NCI-H2107 (cell line): ENCODE data around the gene GPC3.

Experiments
- DNase-seq: peaks from one replicate; lab custom pipeline; 2025; lab: John Stamatoyannopoulos, UW

The GPC3 gene

DNA sequence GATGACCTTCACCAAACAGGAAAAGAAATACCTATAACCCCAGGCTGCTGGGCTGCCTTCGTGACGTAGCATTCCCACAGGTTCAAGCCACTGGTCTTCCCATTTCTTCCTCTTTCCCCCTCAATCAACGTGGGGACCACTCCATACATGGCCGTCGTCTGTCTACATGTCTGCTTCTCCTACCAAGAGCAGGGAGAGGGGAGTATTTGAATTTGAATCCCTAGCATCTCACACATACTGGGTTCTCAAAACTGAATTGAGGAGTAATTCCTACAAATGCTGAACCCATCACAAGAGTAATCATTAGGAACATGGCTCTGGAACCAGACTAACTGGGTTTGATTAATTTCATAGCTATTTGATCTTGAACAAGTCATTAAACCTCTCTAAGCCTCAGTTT is 17.3 kb downstream of the GPC3 start:
- DNase-seq, result no peak

DNA sequence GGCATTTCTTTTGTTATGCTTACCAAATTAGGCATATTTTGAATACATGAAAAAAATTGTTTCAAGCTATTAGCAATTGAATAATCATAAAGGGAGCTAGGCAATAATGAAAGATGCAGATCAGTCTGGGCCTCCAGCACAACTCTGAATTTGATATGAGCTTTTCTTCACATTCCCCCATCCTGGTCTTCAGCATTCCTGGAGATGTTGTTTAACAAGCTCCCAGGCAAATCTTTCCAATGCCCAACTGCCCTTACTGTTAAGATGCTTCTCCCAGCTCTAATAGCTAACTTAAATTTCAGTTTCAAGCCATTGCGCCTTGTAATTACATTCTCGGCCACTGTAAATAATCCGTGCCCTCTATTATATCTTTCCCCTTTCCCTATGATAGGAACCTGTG is 19.2 kb downstream of the GPC3 start:
- DNase-seq, result no peak

DNA sequence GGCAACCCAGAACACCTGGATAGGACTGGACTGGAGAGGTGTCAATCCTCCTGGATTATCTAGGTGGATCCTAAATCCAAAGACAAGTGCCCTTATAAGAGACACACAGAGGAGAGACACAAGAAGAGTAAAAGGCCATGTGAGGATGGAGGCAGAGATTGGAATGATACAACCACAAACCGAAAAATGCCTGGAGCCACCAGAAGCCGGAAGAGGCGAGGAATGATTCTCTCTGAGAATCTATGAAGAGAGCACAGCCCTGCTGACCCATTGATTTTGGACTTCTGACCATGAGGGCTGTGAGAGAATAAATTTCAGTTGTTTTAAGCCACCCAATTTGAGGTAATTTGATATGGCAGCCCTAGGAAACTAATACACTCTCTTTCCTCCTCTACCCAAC is 20.1 kb downstream of the GPC3 start:
- DNase-seq, result no peak

DNA sequence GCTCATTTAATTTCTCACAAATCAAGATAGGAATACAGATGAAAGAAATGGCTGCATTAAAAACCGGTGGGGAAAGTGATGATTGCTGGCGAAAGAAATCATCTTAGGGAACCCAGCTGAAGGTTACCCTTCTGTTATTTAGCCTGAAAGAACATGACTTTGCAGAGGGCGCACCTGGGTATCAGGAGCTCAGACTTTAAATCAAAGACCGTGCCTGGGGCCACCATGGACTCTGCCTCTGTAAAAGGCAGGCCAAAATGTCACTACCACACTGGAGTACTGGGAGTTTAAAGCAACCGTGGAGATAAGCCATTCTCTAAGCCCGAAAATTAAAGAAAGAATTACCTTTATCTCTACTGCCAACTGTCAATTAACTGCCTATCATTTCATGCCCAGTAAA is 24.3 kb downstream of the GPC3 start:
- no peak for DNase-seq

DNA sequence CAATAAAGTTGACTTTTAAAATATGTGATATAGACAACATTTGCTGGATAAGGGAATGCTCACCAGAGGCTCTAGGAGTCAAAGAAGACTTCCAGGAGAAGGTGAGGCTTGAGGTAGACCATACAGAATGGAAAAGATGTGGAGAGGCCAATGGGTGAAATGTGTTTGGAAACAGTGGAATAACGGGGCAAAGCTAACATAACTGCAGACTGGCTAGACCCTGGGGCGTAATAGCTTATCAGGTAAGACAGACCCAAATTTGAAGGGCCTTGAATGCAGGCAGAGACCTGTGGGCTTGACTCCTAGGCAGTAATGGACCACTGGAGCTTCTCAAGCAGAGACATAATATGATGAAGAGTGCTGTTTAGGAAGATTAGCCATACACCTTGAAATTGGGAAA is 25.4 kb downstream of the GPC3 start:
- DNase-seq, result no peak

DNA sequence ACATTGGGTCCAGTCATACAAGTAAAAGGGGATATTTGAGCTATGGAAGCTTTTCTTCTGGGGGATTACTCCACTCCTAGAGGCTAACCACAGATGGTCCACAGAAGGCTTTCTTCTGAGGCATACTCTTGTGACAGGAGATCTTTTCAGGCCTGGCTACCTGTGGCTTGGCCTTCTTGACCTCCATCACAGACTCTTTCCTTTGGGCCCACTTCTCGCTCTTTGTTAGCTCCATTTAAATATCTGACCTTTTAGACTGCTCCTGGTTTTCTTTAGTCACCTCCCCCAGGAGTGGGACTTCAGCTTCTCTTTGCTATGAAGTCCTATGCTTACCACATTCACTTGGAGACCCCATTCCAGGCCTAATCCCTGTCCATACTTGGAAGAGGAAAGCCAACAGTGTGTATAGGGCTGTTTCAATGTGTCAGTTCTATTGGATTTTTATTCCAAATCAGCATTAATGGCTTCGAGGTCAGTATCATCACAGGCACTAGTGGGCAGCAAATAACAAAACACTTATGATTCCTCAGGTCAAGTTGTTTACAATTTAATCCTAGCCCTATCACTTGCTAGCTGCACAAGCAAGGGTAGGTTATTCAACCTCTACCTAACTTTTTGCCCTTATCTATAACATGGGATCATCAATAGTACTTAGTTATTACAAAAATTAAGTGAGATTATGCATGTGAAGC is 26.3 kb downstream of the GPC3 start:
- no peak for DNase-seq

DNA sequence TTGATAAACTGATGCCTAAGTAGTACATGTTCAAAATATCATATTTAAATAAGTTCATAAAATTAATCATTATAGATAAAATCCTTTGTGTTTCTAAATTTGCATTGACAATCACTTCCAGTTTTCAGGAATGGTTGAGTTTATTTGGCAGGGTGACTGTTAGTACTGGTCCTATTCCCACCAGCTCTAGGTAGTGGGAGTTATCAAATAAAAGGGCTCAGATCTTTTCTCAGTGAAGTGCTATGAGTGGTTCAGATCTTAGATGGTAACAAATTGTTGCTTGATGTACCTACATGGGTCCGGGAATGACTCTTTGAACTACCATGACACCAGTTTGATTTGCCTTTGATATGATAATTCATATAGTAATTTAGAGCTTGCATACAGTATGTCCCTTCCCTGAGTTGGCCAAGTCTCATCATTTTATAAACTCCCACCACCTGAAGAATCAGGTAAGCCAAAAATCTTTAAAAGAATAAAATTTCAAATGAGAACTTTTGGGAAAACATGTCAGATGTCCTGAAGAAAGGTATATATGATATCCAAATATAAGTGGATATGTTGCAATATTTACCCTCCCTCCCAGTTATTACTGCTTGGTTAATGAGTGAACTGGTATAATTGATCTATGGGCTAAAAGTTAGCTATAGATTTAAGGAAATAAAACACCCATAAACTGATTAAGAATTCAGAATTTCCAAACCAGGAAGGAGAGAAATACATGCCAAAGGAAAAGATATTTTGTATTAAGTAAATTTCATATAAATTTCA is 28.6 kb downstream of the GPC3 start:
- DNase-seq, result no peak

DNA sequence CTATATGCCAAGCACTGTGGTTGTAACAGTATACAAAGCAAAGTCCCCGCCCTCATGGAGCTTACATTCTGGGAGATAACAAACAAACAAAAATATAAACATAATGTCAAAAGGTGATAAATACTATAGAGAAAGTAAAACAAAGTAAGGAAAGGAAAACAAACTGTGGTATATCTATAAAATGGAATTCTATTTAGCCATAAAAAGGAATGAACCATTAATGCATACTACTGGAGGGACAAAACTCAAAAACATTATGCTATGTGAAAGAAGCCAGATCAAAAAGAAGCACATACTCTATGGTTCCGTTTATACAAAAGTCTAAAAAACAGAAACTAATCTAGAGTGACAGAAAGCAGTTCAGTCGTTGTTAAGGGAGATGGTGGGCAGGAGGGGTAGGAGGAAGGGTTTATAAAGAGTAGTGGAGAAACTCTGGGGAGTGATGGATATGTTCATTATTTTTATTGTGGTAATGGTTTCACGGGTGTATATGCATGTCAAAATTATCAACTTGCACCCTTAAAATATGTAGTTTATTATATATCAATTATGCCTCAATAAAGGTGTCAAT is 31.5 kb downstream of the GPC3 start:
- no peak for DNase-seq

DNA sequence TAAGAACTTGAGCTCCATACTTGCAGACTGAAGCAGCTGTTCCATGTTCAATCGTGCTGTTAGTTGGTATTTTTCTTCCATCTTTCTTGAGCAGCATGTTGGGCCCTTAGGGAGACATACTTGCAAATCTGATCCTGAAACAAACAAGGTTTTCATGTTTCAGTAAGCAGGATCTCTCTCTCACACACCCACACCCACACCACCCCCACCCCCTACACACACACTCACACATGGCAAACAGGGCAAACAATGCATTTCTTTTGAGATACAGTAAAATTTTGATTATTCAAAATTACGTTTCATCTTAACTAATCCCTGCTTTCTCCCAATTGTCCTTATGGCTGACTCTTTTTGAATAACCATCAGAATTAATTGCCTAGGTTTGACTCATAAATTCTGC is 32.3 kb downstream of the GPC3 start:
- DNase-seq, result no peak

DNA sequence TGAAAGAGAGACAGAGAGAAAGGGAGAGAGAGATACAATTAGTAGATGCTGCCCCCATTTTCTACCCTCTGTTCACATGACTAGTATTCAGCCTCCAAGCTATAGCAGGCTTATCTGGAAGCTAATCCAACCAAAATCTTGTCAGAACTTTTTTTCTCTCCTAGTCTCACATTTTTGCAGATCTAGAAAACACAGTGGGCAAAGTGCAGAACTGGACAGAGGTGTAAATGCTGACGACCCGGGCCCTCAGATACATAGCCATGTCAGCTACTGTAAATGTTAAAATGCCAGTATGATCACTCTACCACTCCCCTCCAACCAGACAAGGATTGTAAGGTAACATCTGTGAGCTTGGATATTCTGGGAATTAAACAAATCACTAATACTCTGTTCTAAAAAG is 34.3 kb downstream of the GPC3 start:
- DNase-seq, result no peak

DNA sequence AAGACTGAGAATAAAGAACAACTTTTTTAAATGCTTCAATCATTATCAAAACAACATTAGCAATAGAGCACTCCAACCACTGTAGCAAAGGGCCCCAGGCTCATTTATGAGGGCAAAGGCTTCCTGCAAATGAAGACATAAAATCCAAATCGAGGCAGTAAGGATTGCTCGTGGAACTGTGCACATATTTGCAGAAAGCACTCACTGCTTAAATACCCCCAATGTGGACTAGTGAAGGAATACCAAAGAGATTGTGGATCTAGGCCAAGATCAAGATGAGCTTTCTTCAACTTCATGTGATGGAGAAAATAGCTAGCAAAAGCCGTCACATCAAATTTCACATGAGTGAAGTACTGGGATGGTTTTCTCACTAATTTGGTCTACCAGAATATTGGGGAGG is 35.2 kb downstream of the GPC3 start:
- no peak for DNase-seq

DNA sequence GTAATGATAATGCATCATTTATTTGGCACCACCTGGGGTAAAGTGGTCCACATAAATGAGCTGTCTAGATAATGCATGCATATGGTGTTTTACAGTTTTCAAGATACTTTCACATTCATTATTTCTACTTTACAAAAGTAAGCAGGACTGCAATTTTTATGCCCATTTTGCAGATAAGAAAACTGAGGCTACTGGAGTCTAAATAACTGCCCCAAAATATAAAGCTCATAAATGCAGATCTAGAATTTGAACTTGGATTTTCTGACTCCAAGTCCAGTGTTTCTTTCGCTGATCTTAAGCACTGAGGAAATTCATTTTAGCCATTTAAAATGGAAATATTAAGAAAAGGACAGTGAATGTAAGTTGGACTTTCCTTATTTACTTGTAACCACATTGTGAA is 36.5 kb downstream of the GPC3 start:
- DNase-seq, result no peak

DNA sequence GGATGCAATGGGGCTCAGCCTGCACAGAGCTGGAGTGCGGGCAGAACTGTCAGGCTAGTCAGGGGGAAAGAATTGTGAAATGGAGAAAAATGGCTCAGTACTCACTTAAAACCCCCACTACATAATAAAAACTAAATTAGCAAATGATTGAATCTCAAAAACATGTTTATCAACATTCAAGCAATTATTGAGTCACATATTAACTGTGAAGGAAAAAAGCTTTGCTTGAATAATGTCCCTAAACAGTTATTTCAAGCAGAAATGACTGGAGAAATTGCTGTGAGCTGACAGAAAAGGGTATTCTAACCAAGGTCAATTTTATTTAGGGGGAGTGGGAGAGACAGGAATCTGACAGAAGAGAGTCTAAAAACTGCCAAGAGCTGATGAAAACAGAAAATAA is 37.4 kb downstream of the GPC3 start:
- DNase-seq, result no peak

DNA sequence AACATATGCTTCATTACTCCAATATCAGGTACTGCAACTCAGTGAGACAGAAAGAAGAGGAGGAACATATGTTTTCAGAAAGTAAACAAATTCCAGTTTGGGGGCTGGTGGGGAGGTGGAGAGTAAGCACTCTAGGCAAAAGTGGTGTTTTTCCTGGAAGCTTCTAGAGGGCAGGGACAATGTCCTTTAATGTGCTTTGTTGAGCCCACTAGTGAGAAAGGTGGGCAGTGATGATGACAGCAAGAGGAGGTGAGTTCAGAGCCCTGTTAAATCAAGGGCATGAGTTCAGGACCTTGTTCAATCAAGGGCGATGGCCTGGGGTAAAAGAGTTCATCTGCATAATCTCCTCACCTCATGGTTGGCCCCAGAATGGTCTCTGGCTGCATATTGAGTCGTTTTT is 38.4 kb downstream of the GPC3 start:
- DNase-seq, result no peak

DNA sequence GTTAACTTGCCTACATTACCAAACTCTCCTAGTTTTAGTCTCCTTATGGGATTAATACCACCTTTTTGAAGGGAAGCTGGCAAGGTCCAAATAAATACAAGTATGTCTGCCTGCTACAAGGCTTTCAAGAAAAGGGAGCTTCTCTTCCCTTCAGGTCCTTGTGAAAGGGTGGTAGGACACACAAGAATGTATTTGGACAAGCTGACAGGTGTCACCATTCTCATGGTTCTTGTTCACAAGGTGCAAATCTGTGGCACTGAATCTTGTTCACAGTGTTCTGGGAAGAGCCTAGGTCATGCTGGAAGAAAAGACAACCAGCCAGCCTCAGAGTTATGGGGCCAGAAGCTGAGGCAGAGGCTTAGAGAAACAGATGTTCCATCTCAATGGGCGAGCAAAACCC is 41.9 kb downstream of the GPC3 start:
- DNase-seq, result no peak

DNA sequence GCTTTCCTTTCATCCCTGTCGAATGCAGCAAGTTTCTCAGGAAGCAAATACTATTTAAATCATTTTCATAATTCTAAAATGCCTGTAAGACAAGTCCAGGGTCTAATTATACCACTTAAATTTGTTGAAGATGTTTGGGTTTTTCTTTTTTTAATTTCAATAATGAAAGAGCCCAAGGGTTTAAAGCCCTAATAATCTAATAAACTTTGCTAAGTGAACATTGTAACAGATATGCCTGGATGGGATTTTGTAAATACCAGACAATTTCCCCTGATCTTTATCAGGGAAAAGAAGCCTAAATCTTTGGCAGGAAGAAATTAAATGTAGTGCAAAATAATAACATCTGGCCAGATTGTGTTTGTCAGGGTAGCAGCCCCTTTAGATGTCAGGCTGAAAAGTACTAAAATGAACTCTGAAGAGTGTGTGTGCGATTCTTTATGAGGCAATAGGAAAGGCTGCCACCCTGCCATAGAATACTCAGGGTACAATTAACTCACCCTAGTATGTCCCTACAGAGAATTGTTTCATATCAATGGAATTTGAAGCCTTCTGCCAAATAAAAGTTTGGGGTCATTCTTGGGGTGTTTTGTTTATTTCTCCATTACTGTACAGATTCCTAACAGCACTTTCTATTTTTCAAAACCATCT is 45.6 kb downstream of the GPC3 start:
- no peak for DNase-seq

DNA sequence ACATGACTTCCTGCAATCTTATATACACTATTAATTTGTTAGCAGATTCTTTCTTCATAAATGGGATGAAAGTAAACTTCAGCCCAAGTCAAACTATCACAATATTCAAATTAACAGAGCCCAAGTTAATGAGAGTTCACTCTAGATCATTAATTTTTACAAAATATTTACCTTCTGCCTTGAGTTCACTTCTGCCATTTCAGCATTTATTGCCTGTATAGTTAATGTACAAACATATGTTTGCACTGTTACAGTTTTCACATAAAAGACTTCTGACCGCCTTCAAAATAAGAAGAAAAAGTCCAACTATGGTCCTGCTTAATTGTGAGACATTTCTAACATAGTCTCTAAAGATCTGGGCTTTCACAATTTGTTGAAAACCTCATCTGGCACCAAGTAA is 46.9 kb downstream of the GPC3 start:
- DNase-seq, result no peak

DNA sequence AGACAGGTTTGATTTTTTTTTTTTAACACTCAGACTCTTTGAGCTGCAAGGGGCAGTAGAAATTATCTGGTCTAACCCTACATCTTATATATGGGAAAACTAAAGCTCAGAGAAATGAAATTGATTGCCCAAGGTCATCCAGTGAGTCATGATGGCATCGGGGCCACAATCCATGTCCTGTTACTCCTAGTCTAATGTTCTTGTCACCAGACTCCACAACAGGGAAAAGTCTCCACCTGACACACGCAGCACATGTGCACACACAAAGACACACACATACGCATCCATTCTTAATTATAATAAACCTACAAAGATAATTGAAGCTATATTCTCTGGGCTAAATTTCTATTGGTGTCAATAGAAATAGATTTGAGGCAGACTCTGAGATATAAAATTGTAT is 48.4 kb downstream of the GPC3 start:
- DNase-seq, result no peak

DNA sequence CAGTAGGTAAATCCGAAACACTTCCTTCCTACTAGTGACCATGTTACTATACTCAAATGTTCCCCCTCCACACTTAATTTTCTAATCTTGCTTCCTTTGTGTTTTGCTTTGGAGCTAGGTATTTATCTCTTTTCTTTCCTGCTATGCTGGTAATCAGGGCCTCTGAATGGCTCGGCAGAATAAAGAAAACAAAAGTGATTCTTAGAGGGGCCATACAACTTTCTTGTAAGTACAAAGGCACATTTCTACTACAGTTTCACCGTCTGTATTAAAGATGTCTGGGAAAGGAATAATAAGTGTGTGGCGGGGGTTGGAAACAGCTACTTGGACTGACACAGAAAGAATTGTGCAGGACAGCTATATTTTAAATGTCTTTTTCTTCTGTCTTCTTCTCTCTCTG is 50.3 kb downstream of the GPC3 start:
- no peak for DNase-seq

DNA sequence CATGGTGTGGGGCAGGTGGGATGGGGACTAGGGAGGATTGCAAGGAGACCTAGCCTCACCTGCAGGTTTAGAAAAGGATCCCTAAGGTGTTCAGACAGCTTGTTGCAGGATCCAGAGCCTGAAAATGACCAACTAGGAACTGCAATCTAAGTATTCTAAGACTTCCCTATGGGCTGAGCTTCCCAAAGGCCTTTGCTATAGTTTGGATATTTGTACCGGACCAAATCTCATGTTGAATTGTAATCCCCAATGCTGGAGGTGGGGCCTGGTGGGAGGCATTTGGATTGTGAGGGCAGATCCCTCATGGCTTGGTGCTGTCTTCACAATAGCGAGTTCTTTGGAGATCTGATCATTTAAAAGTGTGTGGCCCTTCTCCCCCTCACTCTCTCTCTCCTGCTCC is 52.1 kb downstream of the GPC3 start:
- no peak for DNase-seq

DNA sequence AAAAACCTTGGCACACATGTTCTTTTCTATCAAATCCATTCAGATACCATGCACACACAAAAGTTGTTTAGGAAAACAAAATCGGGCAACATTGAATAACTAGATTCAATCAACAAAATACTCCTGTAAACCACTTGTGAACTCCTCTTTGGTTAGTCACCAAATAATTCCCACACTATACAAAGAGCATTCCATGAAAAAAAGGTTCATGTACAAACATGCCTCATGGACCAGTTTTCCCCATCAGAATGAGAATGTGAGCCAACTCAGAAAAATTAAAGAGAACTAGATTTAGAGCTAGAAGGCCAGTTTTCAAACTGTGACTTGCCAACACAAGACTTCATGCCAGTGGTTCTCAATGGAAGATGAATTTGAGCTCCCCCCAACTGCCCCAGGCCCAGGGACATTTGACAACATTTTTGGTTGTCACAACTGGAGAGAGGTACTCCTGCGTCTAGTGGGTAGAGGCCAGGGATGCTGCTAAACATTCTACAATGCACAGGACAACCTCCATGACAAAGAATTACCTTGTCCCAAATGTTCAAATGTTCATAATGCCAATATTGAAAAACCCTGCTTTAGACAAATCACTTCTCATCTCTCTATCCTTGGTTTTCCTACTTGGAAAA is 55.4 kb downstream of the GPC3 start:
- no peak for DNase-seq

DNA sequence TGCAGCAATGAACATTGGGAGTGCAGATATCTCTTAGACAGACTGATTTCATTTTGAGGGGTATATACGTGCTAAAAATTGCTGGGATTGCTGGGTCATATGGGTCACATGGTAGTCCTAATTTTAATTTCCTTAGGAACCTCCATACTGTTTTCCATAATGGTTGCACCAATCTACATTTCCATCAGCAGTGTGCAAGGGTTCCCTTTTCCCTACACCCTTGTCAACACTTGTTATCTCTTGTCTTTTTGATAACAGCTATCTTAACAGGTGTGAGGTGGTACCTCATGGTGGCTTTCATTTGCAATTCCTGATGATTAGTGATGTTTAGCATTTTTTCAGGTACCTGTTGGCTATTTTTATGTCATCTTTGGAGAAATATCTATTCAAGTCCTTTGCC is 57.0 kb downstream of the GPC3 start:
- no peak for DNase-seq

DNA sequence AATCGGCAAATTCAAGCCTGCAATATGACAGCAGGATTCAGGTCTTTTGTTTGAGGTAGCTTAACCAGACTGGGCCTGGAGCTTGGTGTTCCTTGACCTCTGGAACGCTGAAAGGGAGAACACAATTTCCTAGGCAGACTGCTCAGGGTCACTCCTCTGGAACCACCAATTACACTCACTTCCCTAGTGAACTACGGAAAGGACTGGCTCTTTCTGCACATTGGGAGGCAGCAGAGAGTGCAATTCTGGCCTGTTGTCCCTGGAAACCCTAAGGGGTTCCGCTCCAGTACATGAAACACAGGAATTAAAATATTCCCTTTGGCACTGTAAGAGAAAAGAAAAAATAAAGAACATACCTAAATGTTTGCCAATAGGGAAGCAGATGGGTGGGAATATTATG is 58.6 kb downstream of the GPC3 start:
- DNase-seq, result no peak
